ENCODE measurements around the gene CLIP2. TPM values are rescaled to one million over a fixed set of nuclear protein-coding genes. Genes with fewer than 3 reads are reported as not detected.
A peak's percentile ranks its signal among the peaks of the same experiment; 100 is the strongest.
"Not testable (repeated sequence)": the region's sequence is repeated elsewhere in the genome, so short reads cannot be mapped to it uniquely, and the experiment has no call there.

The CLIP2 gene
- total RNA-seq, 1 experiment from 2014 or later, result 21.6 TPM

- no peak for TF ChIP-seq CTCF (conservative IDR thresholded peaks at IDR 0.05)
- H3K9me3 Mint-ChIP-seq, result no peaks in the 10 kb centered on the region
- no CpG with 5 or more reads among the region's 52 CpGs for WGBS (ENCODE audit: extremely low coverage, insufficient read length, low lambda C conversion rate)
- Histone ChIP-seq H3K23ac (ENCODE audit: insufficient read length, low read depth, low read length) (no peak overlapping the region), H3K4me1 (ENCODE audit: insufficient read depth, low read length) (no peaks in the 10 kb centered on the region), H2BK20ac (ENCODE audit: low read depth, low read length, poor library complexity, severe bottlenecking) (no peak overlapping the region), H2BK12ac (ENCODE audit: insufficient read length, low read depth, low read length) (no peak overlapping the region), H2AFZ (ENCODE audit: low read length) (no peak overlapping the region), H3K79me2 (ENCODE audit: insufficient read depth, low read length) (no peaks in the 10 kb centered on the region), H3K18ac (ENCODE audit: insufficient read length, low read depth, low read length) (no peak overlapping the region), H3K9me3 (ENCODE audit: control insufficient read depth, low read depth, low read length) (no peaks in the 10 kb centered on the region), H2BK120ac (ENCODE audit: low read depth, low read length, poor library complexity, severe bottlenecking) (no peak overlapping the region), H3T11ph (ENCODE audit: low read length) (no peak overlapping the region), H3K14ac (ENCODE audit: insufficient read depth, low read length) (no peak overlapping the region; the same call in 1 of the 2 replicates), H3K4ac (ENCODE audit: low read depth, low read length) (no peak overlapping the region), H3K9ac (ENCODE audit: extremely low read depth, insufficient read length, low read length) (no peak overlapping the region), H3K27me3 (ENCODE audit: insufficient read depth, low read length) (no peaks in the 10 kb centered on the region), H4K8ac (replicated peaks; ENCODE audit: insufficient read length, low read depth, low read length) (no peak overlapping the region), H2AK5ac (ENCODE audit: insufficient read length, low read length) (no peak overlapping the region), H4K5ac (ENCODE audit: insufficient read length, low read depth, low read length) (no peak overlapping the region), H3K23me2 (ENCODE audit: insufficient read length, low read depth, low read length, poor library complexity, severe bottlenecking) (no peaks in the 10 kb centered on the region), H3K4me2 (ENCODE audit: insufficient read depth, insufficient read length, low read length) (no peak overlapping the region), H2BK5ac (ENCODE audit: insufficient read length, low read length) (no peak overlapping the region), H3K79me1 (ENCODE audit: insufficient read depth, low read depth, low read length, poor library complexity, severe bottlenecking) (no peaks in the 10 kb centered on the region), H4K91ac (ENCODE audit: insufficient read length, low read depth, low read length) (no peak overlapping the region), H3K27ac (ENCODE audit: insufficient read length, low read depth, low read length) (no peak overlapping the region), H4K20me1 (ENCODE audit: control insufficient read depth, insufficient read depth, insufficient read length) (no peaks in the 10 kb centered on the region), H3K56ac (ENCODE audit: insufficient read length, low read depth, low read length) (no peak overlapping the region), H2BK15ac (ENCODE audit: low read depth, low read length) (no peak overlapping the region)
- peak overlapping the region in 1 of 3 experiments; percentile 87; a peak in 1 of 7 replicates for H3K27ac Mint-ChIP-seq
- H3K4me1 Mint-ChIP-seq, result no peaks in the 10 kb centered on the region
- H3K27me3 Mint-ChIP-seq (ENCODE audit: low read depth), result no peaks in the 10 kb centered on the region
- H3K36me3 Mint-ChIP-seq (ENCODE audit: insufficient read depth in 1 of 3, low read depth in 3 of 3), result peaks cover 3 to 11% (median 9%) of the 10 kb centered on the region in 3 experiments; a peak in 5 of 7 replicates
- H3K4me3 Mint-ChIP-seq, result no peak overlapping the region
- no peak for DNase-seq
Observed at GRCh38 chr7:74338366-74339108, 49.3 kb downstream of the CLIP2 start.

- not testable (repeated sequence) for H4K8ac ChIP-seq (replicated peaks; ENCODE audit: insufficient read length, low read depth, low read length); H2BK20ac ChIP-seq (ENCODE audit: low read depth, low read length, poor library complexity, severe bottlenecking); H3K4ac ChIP-seq (ENCODE audit: low read depth, low read length); H2AK5ac ChIP-seq (ENCODE audit: insufficient read length, low read length); H3K4me1 Mint-ChIP-seq; H3K4me1 ChIP-seq (ENCODE audit: insufficient read depth, low read length); H3K27me3 Mint-ChIP-seq (ENCODE audit: low read depth); H3K27me3 ChIP-seq (ENCODE audit: insufficient read depth, low read length); H3K27ac ChIP-seq (ENCODE audit: insufficient read length, low read depth, low read length); H3K79me1 ChIP-seq (ENCODE audit: insufficient read depth, low read depth, low read length, poor library complexity, severe bottlenecking); DNase-seq; H2BK120ac ChIP-seq (ENCODE audit: low read depth, low read length, poor library complexity, severe bottlenecking); H3K4me3 Mint-ChIP-seq; H3K56ac ChIP-seq (ENCODE audit: insufficient read length, low read depth, low read length); H3K79me2 ChIP-seq (ENCODE audit: insufficient read depth, low read length); H3K9ac ChIP-seq (ENCODE audit: extremely low read depth, insufficient read length, low read length); H3T11ph ChIP-seq (ENCODE audit: low read length); H3K14ac ChIP-seq (ENCODE audit: insufficient read depth, low read length); H2BK15ac ChIP-seq (ENCODE audit: low read depth, low read length); H3K9me3 ChIP-seq (ENCODE audit: control insufficient read depth, low read depth, low read length); H2AFZ ChIP-seq (ENCODE audit: low read length); H2BK12ac ChIP-seq (ENCODE audit: insufficient read length, low read depth, low read length); H4K5ac ChIP-seq (ENCODE audit: insufficient read length, low read depth, low read length); H4K91ac ChIP-seq (ENCODE audit: insufficient read length, low read depth, low read length); H3K27ac Mint-ChIP-seq; H3K4me2 ChIP-seq (ENCODE audit: insufficient read depth, insufficient read length, low read length); H3K23me2 ChIP-seq (ENCODE audit: insufficient read length, low read depth, low read length, poor library complexity, severe bottlenecking); H2BK5ac ChIP-seq (ENCODE audit: insufficient read length, low read length); H3K9me3 Mint-ChIP-seq; H3K23ac ChIP-seq (ENCODE audit: insufficient read length, low read depth, low read length); H4K20me1 ChIP-seq (ENCODE audit: control insufficient read depth, insufficient read depth, insufficient read length); H3K18ac ChIP-seq (ENCODE audit: insufficient read length, low read depth, low read length)
- WGBS (ENCODE audit: extremely low coverage, insufficient read length, low lambda C conversion rate), result no CpG with 5 or more reads among the region's 2 CpGs
- peaks cover 3 to 16% (median 9%) of the 10 kb centered on the region in 3 experiments; a peak in 5 of 7 replicates for H3K36me3 Mint-ChIP-seq (ENCODE audit: insufficient read depth in 1 of 3, low read depth in 3 of 3)
Observed at GRCh38 chr7:74339648-74340047, 50.4 kb downstream of the CLIP2 start.

Measured in H9 (cell line).